H9 (cell line): ENCODE results near the gene METTL4. TPM values are rescaled to one million over a fixed set of nuclear protein-coding genes. Genes with fewer than 3 reads are reported as not detected.

ENCODE experiments used
- DNase-seq: peaks from one replicate; pipeline ENCODE4 v3.0.0-alpha.2; 2017
- H2AFZ ChIP-seq: one replicate; pipeline ENCODE4 v1.6.1; 2013; ENCODE audit warnings: mild to moderate bottlenecking, low read length, control low read depth, moderate library complexity
- H2AK5ac ChIP-seq: 2 replicates; pipeline ENCODE4 v1.6.1; 2013; ENCODE audit warnings: low read length, control low read depth, mixed read lengths; ENCODE audit not compliant: insufficient read length
- H2BK120ac ChIP-seq: one replicate; pipeline ENCODE4 v1.6.1; 2013; ENCODE audit warnings: low read depth, mild to moderate bottlenecking, low read length, control low read depth, inconsistent platforms; ENCODE audit not compliant: poor library complexity, severe bottlenecking
- H2BK12ac ChIP-seq: 2 replicates; pipeline ENCODE4 v1.6.1; 2013; ENCODE audit warnings: low read length, control low read depth, mixed read lengths, low read depth; ENCODE audit not compliant: insufficient read length
- H2BK15ac ChIP-seq: 2 replicates; pipeline ENCODE4 v1.6.1; 2013; ENCODE audit warnings: low read depth, low read length, control low read depth
- H2BK20ac ChIP-seq: one replicate; pipeline ENCODE4 v1.6.1; 2013; ENCODE audit warnings: low read depth, mild to moderate bottlenecking, low read length, control low read depth, inconsistent platforms; ENCODE audit not compliant: poor library complexity, severe bottlenecking
- H2BK5ac ChIP-seq: 2 replicates; pipeline ENCODE4 v1.6.1; 2013; ENCODE audit warnings: low read length, control low read depth, mixed read lengths; ENCODE audit not compliant: insufficient read length
- H3K14ac ChIP-seq: 2 replicates; pipeline ENCODE4 v1.6.1; 2013; ENCODE audit warnings: low read length, control low read depth; ENCODE audit not compliant: insufficient read depth
- H3K18ac ChIP-seq: 2 replicates; pipeline ENCODE4 v1.6.1; 2013; ENCODE audit warnings: low read depth, mild to moderate bottlenecking, mixed read lengths, low read length, control low read depth; ENCODE audit not compliant: insufficient read length
- H3K23ac ChIP-seq: 2 replicates; pipeline ENCODE4 v1.6.1; 2013; ENCODE audit warnings: low read length, control low read depth, mixed read lengths, low read depth; ENCODE audit not compliant: insufficient read length
- H3K23me2 ChIP-seq: 2 replicates; pipeline ENCODE4 v1.6.1; 2013; ENCODE audit warnings: low read depth, mild to moderate bottlenecking, mixed read lengths, low read length, control low read depth; ENCODE audit not compliant: insufficient read length, poor library complexity, severe bottlenecking
- H3K27ac ChIP-seq: 2 replicates; pipeline ENCODE4 v1.5.1; 2013; ENCODE audit warnings: low read length, control low read depth, mixed read lengths, low read depth; ENCODE audit not compliant: insufficient read length
- H3K27me3 ChIP-seq: 2 replicates; pipeline ENCODE4 v1.6.1; 2013; ENCODE audit warnings: low read length, control low read depth, inconsistent platforms; ENCODE audit not compliant: insufficient read depth
- H3K4ac ChIP-seq: 2 replicates; pipeline ENCODE4 v1.6.1; 2013; ENCODE audit warnings: low read depth, mild to moderate bottlenecking, control low read depth, inconsistent platforms, low read length, moderate library complexity
- H3K4me1 ChIP-seq: 2 replicates; pipeline ENCODE4 v1.6.1; 2013; ENCODE audit warnings: low read length, control low read depth, inconsistent platforms; ENCODE audit not compliant: insufficient read depth
- H3K4me2 ChIP-seq: 2 replicates; pipeline ENCODE4 v1.6.1; 2013; ENCODE audit warnings: low read length, control low read depth, mixed read lengths; ENCODE audit not compliant: insufficient read length, insufficient read depth
- H3K56ac ChIP-seq: 2 replicates; pipeline ENCODE4 v1.6.1; 2013; ENCODE audit warnings: low read depth, mild to moderate bottlenecking, mixed read lengths, low read length, control low read depth; ENCODE audit not compliant: insufficient read length
- H3K79me1 ChIP-seq: 2 replicates; pipeline ENCODE4 v1.6.1; 2013; ENCODE audit warnings: low read depth, mild to moderate bottlenecking, moderate library complexity, low read length, control low read depth, inconsistent platforms; ENCODE audit not compliant: insufficient read depth, poor library complexity, severe bottlenecking
- H3K79me2 ChIP-seq: 2 replicates; pipeline ENCODE4 v1.6.1; 2013; ENCODE audit warnings: low read length, control low read depth, inconsistent platforms; ENCODE audit not compliant: insufficient read depth
- H3K9ac ChIP-seq: 2 replicates; pipeline ENCODE4 v1.6.1; 2013; ENCODE audit warnings: low read length, control low read depth, mixed read lengths; ENCODE audit not compliant: insufficient read length; ENCODE audit errors: extremely low read depth
- H3K9me3 ChIP-seq: one replicate; pipeline ENCODE4 v1.6.1; 2013; ENCODE audit warnings: low read depth, low read length, inconsistent platforms; ENCODE audit not compliant: control insufficient read depth
- H3T11ph ChIP-seq: one replicate; pipeline ENCODE4 v1.6.1; 2013; ENCODE audit warnings: mild to moderate bottlenecking, low read length, control low read depth, inconsistent platforms
- H4K20me1 ChIP-seq: one replicate; pipeline ENCODE4 v1.6.1; 2013; ENCODE audit not compliant: control insufficient read depth, insufficient read length, insufficient read depth
- H4K5ac ChIP-seq: 2 replicates; pipeline ENCODE4 v1.6.1; 2013; ENCODE audit warnings: low read depth, mild to moderate bottlenecking, mixed read lengths, low read length, control low read depth; ENCODE audit not compliant: insufficient read length
- H4K8ac ChIP-seq: replicated peaks from 2 replicates; pipeline ENCODE4 v1.6.1; 2013; ENCODE audit warnings: low read length, control low read depth, mixed read lengths, low read depth; ENCODE audit not compliant: insufficient read length
- H4K91ac ChIP-seq: 2 replicates; pipeline ENCODE4 v1.6.1; 2013; ENCODE audit warnings: low read depth, mild to moderate bottlenecking, moderate library complexity, mixed read lengths, low read length, control low read depth; ENCODE audit not compliant: insufficient read length
- H3K27ac Mint-ChIP-seq, 3 experiments: 2 replicates in 2 of 3; 3 replicates in 1 of 3; pipeline ENCODE4 v1.8.0; 2020 to 2021; ENCODE audit warnings: mixed read lengths in 3 of 3, mild to moderate bottlenecking in 1 of 3, moderate library complexity in 1 of 3
- H3K27me3 Mint-ChIP-seq: 2 replicates; pipeline ENCODE4 v1.8.0; 2021; ENCODE audit warnings: low read depth, mild to moderate bottlenecking, moderate library complexity, mixed read lengths
- H3K36me3 Mint-ChIP-seq, 3 experiments: 2 replicates in 2 of 3; 3 replicates in 1 of 3; pipeline ENCODE4 v1.8.0; 2020 to 2021; ENCODE audit warnings: low read depth in 3 of 3, mixed read lengths in 3 of 3; ENCODE audit not compliant: insufficient read depth in 1 of 3
- H3K4me1 Mint-ChIP-seq, 2 experiments: 2 replicates each; pipeline ENCODE4 v1.8.0; 2020; ENCODE audit warnings: mixed read lengths in 2 of 2
- H3K4me3 Mint-ChIP-seq, 2 experiments: 2 replicates in 1 of 2; 3 replicates in 1 of 2; pipeline ENCODE4 v1.8.0; 2020 to 2021; ENCODE audit warnings: mild to moderate bottlenecking in 2 of 2, mixed read lengths in 2 of 2, moderate library complexity in 1 of 2
- H3K9me3 Mint-ChIP-seq, 2 experiments: 2 replicates in 1 of 2; 3 replicates in 1 of 2; pipeline ENCODE4 v1.8.0; 2020; ENCODE audit warnings: mild to moderate bottlenecking in 2 of 2, mixed read lengths in 2 of 2, moderate library complexity in 1 of 2
- CTCF ChIP-seq: fragments of 200-600 bp; sonication (generic); conservative IDR thresholded peaks from 3 replicates; pipeline ENCODE4 v1.8.0; 2021; ENCODE audit warnings: antibody characterized with exemption, mild to moderate bottlenecking
- WGBS: extraction: QIAGEN DNeasy Blood & Tissue Kit; methylation state at CpG from one replicate; pipeline ENCODE4 v1.1.7; 2013; ENCODE audit warnings: missing lambda C conversion rate, low lambda C conversion rate, mixed read lengths; ENCODE audit not compliant: insufficient read length; ENCODE audit errors: extremely low coverage; 5-methylcytosine and 5-hydroxymethylcytosine counted together
- total RNA-seq: library from RNA; stranded (reverse); gene quantifications from 2 replicates; pipeline ENCODE4 v1.2.1, GENCODE V29; 2021

Gene METTL4
- total RNA-seq, 1 experiment from 2014 or later = 14.2 TPM

- Histone ChIP-seq H2BK120ac (no peak overlapping the region), H3T11ph (no peak overlapping the region), H2AFZ (no peak overlapping the region), H3K23me2 (no peaks in the 10 kb centered on the region), H3K79me2 (no peaks in the 10 kb centered on the region), H4K91ac (no peak overlapping the region), H3K9me3 (no peaks in the 10 kb centered on the region), H2AK5ac (no peak overlapping the region), H4K8ac (no peak overlapping the region), H2BK20ac (no peak overlapping the region), H4K20me1 (no peaks in the 10 kb centered on the region), H4K5ac (no peak overlapping the region), H2BK5ac (no peak overlapping the region), H3K4me1 (no peaks in the 10 kb centered on the region; the same call in 1 of the 2 replicates), H3K27ac (no peak overlapping the region), H2BK12ac (no peak overlapping the region), H3K14ac (no peak overlapping the region), H3K27me3 (no peaks in the 10 kb centered on the region), H3K4ac (no peak overlapping the region), H3K18ac (no peak overlapping the region), H3K9ac (no peak overlapping the region), H3K4me2 (no peak overlapping the region), H2BK15ac (no peak overlapping the region), H3K79me1 (no peaks in the 10 kb centered on the region), H3K56ac (no peak overlapping the region), H3K23ac (no peak overlapping the region)
- Mint-ChIP-seq H3K4me3 (no peak overlapping the region), H3K9me3 (peaks cover 5 to 11% of the 10 kb centered on the region in 2 experiments; a peak in 4 of 5 replicates), H3K27ac (no peak overlapping the region), H3K36me3 (peaks cover 7 to 29% (median 16%) of the 10 kb centered on the region in 3 experiments), H3K27me3 (no peaks in the 10 kb centered on the region), H3K4me1 (peaks cover 8 to 14% of the 10 kb centered on the region in 2 experiments)
- no peak for TF ChIP-seq CTCF
- no CpG with 5 or more reads among the region's 2 CpGs for WGBS
- DNase-seq = no peak
Measured at GRCh38 chr18:2532797-2533196, 38.5 kb downstream of the METTL4 start.
